ENCODE data around the gene TTC9B.

DNA sequence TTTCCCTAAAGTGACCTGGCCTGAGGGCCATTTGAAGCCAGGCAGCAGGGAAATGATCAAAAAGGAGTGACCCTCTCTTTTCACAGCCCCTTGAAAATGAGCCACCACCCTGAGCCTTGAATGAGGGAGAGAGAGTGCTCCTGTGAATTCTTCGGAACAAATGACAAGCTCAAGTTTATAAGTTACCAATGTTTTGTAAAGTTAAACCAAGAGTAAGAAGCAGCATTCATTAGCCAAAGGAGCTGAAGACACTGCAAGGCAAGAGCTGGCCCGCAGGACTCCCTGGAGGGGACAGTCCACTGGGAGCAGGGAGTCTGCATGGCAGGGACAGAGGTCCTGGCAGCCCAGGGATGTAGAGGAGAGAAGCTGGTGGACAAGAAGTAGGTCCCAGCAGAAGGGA lies 25.0 kb upstream of the TTC9B start:
- no peak for TF ChIP-seq POLR2AphosphoS5 (IDR thresholded peaks at IDR 0.05)
- TF ChIP-seq, protein P1, sequence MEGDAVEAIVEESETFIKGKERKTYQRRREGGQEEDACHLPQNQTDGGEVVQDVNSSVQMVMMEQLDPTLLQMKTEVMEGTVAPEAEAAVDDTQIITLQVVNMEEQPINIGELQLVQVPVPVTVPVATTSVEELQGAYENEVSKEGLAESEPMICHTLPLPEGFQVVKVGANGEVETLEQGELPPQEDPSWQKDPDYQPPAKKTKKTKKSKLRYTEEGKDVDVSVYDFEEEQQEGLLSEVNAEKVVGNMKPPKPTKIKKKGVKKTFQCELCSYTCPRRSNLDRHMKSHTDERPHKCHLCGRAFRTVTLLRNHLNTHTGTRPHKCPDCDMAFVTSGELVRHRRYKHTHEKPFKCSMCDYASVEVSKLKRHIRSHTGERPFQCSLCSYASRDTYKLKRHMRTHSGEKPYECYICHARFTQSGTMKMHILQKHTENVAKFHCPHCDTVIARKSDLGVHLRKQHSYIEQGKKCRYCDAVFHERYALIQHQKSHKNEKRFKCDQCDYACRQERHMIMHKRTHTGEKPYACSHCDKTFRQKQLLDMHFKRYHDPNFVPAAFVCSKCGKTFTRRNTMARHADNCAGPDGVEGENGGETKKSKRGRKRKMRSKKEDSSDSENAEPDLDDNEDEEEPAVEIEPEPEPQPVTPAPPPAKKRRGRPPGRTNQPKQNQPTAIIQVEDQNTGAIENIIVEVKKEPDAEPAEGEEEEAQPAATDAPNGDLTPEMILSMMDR (IDR thresholded peaks at IDR 0.05) = no peak
